ENCODE data around the gene CCL16. TPM values are rescaled to one million over a fixed set of nuclear protein-coding genes. Genes with fewer than 3 reads are reported as not detected.

The CCL16 gene
- total RNA-seq, 1 donor from 2014 or later = not detected

GRCh38 chr17:35934760-35935159, 46.5 kb downstream of the CCL16 start:
- DNase-seq = no peak

GRCh38 chr17:35932586-35932985, 48.7 kb downstream of the CCL16 start:
- DNase-seq = no peak

- no peak for DNase-seq
Observed at GRCh38 chr17:35931794-35932425, 49.4 kb downstream of the CCL16 start.

GRCh38 chr17:35930211-35931065, 50.9 kb downstream of the CCL16 start, which contains the start of gene RDM1:
TSS of gene RDM1 (minus strand) at chr17:35930773. CDS start at chr17:35930727, 46 bp downstream.
- DNase-seq = peak; percentile 36

GRCh38 chr17:35927714-35928113, 53.6 kb downstream of the CCL16 start:
- DNase-seq = no peak

Other genes starting within 250 kb of the CCL16 start
- 0.49 TPM for gene RASL10B, start 249.9 kb downstream of the CCL16 start, total RNA-seq
- gene GAS2L2, start 228.3 kb downstream of the CCL16 start, total RNA-seq = not detected
- gene C17orf50, start 220.6 kb downstream of the CCL16 start, total RNA-seq = not detected
- gene MMP28, start 185.9 kb downstream of the CCL16 start, total RNA-seq = 6.1 TPM
- 85.4 TPM for gene TAF15, start 172.0 kb downstream of the CCL16 start, total RNA-seq
- not detected for gene HEATR9, start 112.6 kb downstream of the CCL16 start, total RNA-seq
- gene CCL5, start 101.1 kb downstream of the CCL16 start, total RNA-seq = 1.4 TPM
- 0.79 TPM for gene RDM1, start 50.7 kb downstream of the CCL16 start, total RNA-seq
- not detected for gene LYZL6, start 37.8 kb downstream of the CCL16 start, total RNA-seq
- gene CCL14, start 5.2 kb upstream of the CCL16 start, total RNA-seq = 3.1 TPM
- gene CCL15, start 20.1 kb upstream of the CCL16 start, total RNA-seq = not detected
- gene CCL23, start 36.5 kb upstream of the CCL16 start, total RNA-seq = 0.39 TPM
- not detected for gene CCL18, start 82.8 kb upstream of the CCL16 start, total RNA-seq
- gene CCL3, start 108.6 kb upstream of the CCL16 start, total RNA-seq = 7.9 TPM
- gene CCL4, start 122.3 kb upstream of the CCL16 start, total RNA-seq = 7.1 TPM
- gene TBC1D3B, start 195.1 kb upstream of the CCL16 start, total RNA-seq = 0.39 TPM
- 3.9 TPM for gene CCL3L1, start 215.3 kb upstream of the CCL16 start, total RNA-seq
- gene CCL4L2, start 229.6 kb upstream of the CCL16 start, total RNA-seq = 19.3 TPM